Keratinocyte (primary cell): Measurements from ENCODE around the gene DIRAS1. TPM values are rescaled to one million over a fixed set of nuclear protein-coding genes. Genes with fewer than 3 reads are reported as not detected.

Experiments used
- DNase-seq: peaks from one replicate; pipeline ENCODE4 v3.0.0-alpha.2; 2011; ENCODE audit warnings: low read depth, missing footprints, low spot score
- FAIRE-seq: peaks from 2 replicates; lab custom pipeline; 2011; peaks lifted over from hg19 to GRCh38; lab: Jason Lieb, UNC
- H2AFZ ChIP-seq: 2 replicates; pipeline ENCODE4 v1.6.0; 2012; ENCODE audit warnings: low read length, control low read depth, inconsistent platforms; ENCODE audit not compliant: control insufficient read depth
- H3K27ac ChIP-seq: 2 replicates; pipeline ENCODE4 v1.5.1; 2011; ENCODE audit warnings: low read length; ENCODE audit not compliant: control insufficient read depth, insufficient read depth
- H3K27me3 ChIP-seq: 3 replicates; pipeline ENCODE4 v1.6.0; 2011; ENCODE audit warnings: low read length; ENCODE audit not compliant: control insufficient read depth, insufficient read depth; ENCODE audit errors: extremely low read depth
- H3K36me3 ChIP-seq, 2 experiments: 2 replicates in 1 of 2; 3 replicates in 1 of 2; pipeline ENCODE4 v1.5.1; 2011; ENCODE audit warnings: low read length in 2 of 2, mild to moderate bottlenecking in 1 of 2; ENCODE audit not compliant: control insufficient read depth in 2 of 2, insufficient read depth in 2 of 2; ENCODE audit errors: extremely low read depth in 1 of 2
- H3K4me1 ChIP-seq: 3 replicates; pipeline ENCODE4 v1.5.1; 2011; ENCODE audit warnings: low read length; ENCODE audit not compliant: control insufficient read depth, insufficient read depth; ENCODE audit errors: extremely low read depth
- H3K4me2 ChIP-seq: 3 replicates; pipeline ENCODE4 v1.6.0; 2011; ENCODE audit warnings: low read depth, low read length; ENCODE audit not compliant: control insufficient read depth, insufficient read depth; ENCODE audit errors: extremely low read depth
- H3K4me3 ChIP-seq, 3 experiments: fragments of 200-600 bp in 1 of 3; sonication (generic) in 1 of 3; 2 replicates in 2 of 3; 3 replicates in 1 of 3; pipeline ENCODE4 v1.5.1; 2011 to 2016; ENCODE audit warnings: low read length in 3 of 3, mild to moderate bottlenecking in 3 of 3, control low read depth in 2 of 3, inconsistent platforms in 1 of 3, low read depth in 1 of 3, mixed read lengths in 1 of 3, mixed run types in 1 of 3, moderate library complexity in 1 of 3; ENCODE audit not compliant: control insufficient read depth in 2 of 3, insufficient read depth in 2 of 3; ENCODE audit errors: extremely low read depth in 1 of 3
- H3K79me2 ChIP-seq: 2 replicates; pipeline ENCODE4 v1.6.0; 2012; ENCODE audit warnings: low read length; ENCODE audit not compliant: control insufficient read depth, insufficient read depth
- H3K9ac ChIP-seq: 3 replicates; pipeline ENCODE4 v1.6.0; 2011; ENCODE audit warnings: low read length; ENCODE audit not compliant: control insufficient read depth, insufficient read depth; ENCODE audit errors: extremely low read depth
- H3K9me1 ChIP-seq: 3 replicates; pipeline ENCODE4 v1.6.0; 2011; ENCODE audit warnings: low read length; ENCODE audit not compliant: control insufficient read depth, insufficient read depth; ENCODE audit errors: extremely low read depth
- H3K9me3 ChIP-seq: 2 replicates; pipeline ENCODE4 v1.5.1; 2012; ENCODE audit warnings: low read depth, low read length; ENCODE audit not compliant: control insufficient read depth
- H4K20me1 ChIP-seq: 3 replicates; pipeline ENCODE4 v1.6.0; 2011; ENCODE audit warnings: low read length; ENCODE audit not compliant: control insufficient read depth, insufficient read depth; ENCODE audit errors: extremely low read depth
- EZH2 ChIP-seq: IDR thresholded peaks from one replicate; pipeline ENCODE4 v1.6.1; 2012; ENCODE audit warnings: inconsistent platforms, mild to moderate bottlenecking, low read length, moderate library complexity
- dilution Hi-C: fragments of 300-500 bp; cut with MboI; formaldehyde crosslinking; loops from one replicate; pipeline ENCODE4 v1.7.0; 2020; ENCODE audit warnings: low sequenced_read_pairs; ENCODE audit not compliant: extremely low pct_ligation_motif_present
- polyA plus RNA-seq, 5 experiments: library from polyadenylated mRNA; depleted of rRNA in 3 of 5; stranded (reverse) in 3 of 5; stranded (forward) in 1 of 5; unstranded in 1 of 5; fragments of >200 nt; gene quantifications; 1 replicate in 1 of 5; 2 replicates in 3 of 5; 3 replicates in 1 of 5; pipeline versions ENCODE4 v1.2.1 to v1.2.3, GENCODE V29; 2011 to 2012; ENCODE audit warnings: missing spikeins in 2 of 5, low read depth in 1 of 5, low replicate concordance in 1 of 5
- TF ChIP-seq, protein P1 (sequence below), 3 experiments: IDR thresholded peaks in 1 of 3; conservative IDR thresholded peaks in 1 of 3; optimal IDR thresholded peaks in 1 of 3; 2 replicates in 2 of 3; 3 replicates in 1 of 3; pipeline versions ENCODE3 to v1.5.1; 2011; ENCODE audit warnings: low read length in 3 of 3, mild to moderate bottlenecking in 3 of 3, moderate library complexity in 2 of 3, control low read depth in 1 of 3, inconsistent platforms in 1 of 3; ENCODE audit not compliant: insufficient read depth in 2 of 3; ENCODE audit errors: extremely low read depth in 1 of 3

DIRAS1 gene
- polyA plus RNA-seq, 1 donor (not counting 4 experiments of a cell fraction or from before 2014, with no cell fraction given) = 0.10 TPM

DNA sequence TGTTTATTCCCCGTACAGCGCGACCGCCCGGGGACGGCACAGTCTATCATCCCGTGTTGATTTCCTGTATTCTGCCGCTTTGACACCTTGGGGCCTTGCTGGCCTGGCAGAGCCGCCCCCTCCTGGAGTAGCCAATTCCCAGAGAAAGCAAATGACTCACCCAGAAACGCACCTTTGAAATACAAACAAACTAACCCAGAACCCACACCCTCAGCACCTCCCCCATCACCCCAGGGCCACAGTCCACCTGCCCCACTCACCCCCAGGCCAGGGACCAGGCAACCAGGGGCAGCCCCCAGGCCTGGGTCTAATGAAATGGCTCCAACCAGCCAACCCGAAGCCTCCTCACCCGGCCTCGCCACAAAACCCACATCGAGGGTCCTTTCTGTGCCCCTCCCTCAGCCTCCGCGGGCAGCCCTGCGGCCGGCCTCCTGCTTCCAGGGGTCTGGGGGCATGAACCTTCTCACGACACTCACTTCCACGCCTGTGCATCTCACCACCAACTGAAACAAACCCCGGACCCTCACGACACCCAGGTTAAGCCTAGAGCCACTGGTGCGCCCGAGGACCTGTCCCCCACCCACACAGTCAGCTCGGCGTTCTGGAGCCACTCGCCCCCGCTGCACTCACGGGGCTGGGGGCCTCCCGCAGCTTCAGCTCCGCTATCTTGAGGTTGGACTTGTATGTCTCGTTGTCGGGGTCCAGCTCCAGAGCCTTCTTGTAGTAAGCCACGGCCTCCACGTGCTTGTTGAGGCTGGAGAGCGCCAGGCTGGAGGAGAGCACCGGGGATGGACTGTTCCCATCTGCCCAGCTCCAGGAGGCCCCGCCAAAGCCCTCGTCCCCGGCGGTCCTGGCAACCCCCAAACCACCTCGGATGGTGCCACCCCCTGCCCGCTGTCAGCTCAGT lies 41.0 kb upstream of the DIRAS1 start:
- no peak overlapping the region for H3K9ac ChIP-seq
- H3K9me1 ChIP-seq = no peaks in the 10 kb centered on the region
- H3K4me2 ChIP-seq = no peak overlapping the region
- H3K4me3 ChIP-seq = no peak overlapping the region
- H2AFZ ChIP-seq = no peak overlapping the region
- H3K36me3 ChIP-seq = peaks cover 37 to 42% of the 10 kb centered on the region in 2 experiments
- TF ChIP-seq, protein P1, sequence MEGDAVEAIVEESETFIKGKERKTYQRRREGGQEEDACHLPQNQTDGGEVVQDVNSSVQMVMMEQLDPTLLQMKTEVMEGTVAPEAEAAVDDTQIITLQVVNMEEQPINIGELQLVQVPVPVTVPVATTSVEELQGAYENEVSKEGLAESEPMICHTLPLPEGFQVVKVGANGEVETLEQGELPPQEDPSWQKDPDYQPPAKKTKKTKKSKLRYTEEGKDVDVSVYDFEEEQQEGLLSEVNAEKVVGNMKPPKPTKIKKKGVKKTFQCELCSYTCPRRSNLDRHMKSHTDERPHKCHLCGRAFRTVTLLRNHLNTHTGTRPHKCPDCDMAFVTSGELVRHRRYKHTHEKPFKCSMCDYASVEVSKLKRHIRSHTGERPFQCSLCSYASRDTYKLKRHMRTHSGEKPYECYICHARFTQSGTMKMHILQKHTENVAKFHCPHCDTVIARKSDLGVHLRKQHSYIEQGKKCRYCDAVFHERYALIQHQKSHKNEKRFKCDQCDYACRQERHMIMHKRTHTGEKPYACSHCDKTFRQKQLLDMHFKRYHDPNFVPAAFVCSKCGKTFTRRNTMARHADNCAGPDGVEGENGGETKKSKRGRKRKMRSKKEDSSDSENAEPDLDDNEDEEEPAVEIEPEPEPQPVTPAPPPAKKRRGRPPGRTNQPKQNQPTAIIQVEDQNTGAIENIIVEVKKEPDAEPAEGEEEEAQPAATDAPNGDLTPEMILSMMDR (optimal IDR thresholded peaks at IDR 0.05 in 1 of 3, IDR thresholded peaks at IDR 0.05 in 1 of 3, conservative IDR thresholded peaks at IDR 0.05 in 1 of 3; ENCODE audit: extremely low read depth in 1 of 3, insufficient read depth in 2 of 3, low read length in 3 of 3) = no peak
- no peak for TF ChIP-seq EZH2
- FAIRE-seq (no peak), DNase-seq (no peak)
- no peaks in the 10 kb centered on the region for H3K4me1 ChIP-seq
- no peaks in the 10 kb centered on the region for H3K79me2 ChIP-seq
- no peaks in the 10 kb centered on the region for H3K27me3 ChIP-seq
- H3K27ac ChIP-seq = no peak overlapping the region
- H3K9me3 ChIP-seq = no peaks in the 10 kb centered on the region
- H4K20me1 ChIP-seq = peaks cover 3% of the 10 kb centered on the region
- dilution Hi-C loops = no loop called here

DNA sequence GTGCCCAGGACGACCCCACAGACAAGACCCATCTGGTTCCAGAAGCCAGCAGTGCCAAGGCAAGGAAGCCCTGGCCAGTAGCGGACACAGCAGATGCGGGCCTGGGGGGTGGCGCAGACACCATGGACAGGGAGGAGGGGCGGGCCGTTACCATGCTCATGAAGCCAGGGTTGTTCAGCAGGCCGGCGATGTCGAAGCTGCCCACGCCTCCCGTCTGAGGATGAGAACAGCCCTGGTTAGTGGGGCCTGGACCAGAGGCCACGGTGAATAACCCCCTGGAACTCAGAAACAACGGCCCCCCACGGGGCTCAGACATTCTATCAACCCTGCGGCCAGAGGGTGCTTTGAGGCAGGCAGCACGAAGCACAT lies 40.1 kb upstream of the DIRAS1 start:
- Histone ChIP-seq H2AFZ (no peak overlapping the region), H3K9ac (no peak overlapping the region), H3K4me2 (no peak overlapping the region), H3K9me3 (no peaks in the 10 kb centered on the region), H3K36me3 (peaks cover 37 to 38% of the 10 kb centered on the region in 2 experiments), H3K79me2 (no peaks in the 10 kb centered on the region), H3K4me3 (no peak overlapping the region), H3K27ac (no peak overlapping the region), H4K20me1 (peaks cover 3% of the 10 kb centered on the region), H3K9me1 (no peaks in the 10 kb centered on the region), H3K27me3 (no peaks in the 10 kb centered on the region), H3K4me1 (no peaks in the 10 kb centered on the region)
- DNase-seq (no peak), FAIRE-seq (no peak)
- dilution Hi-C loops = no loop called here
- TF ChIP-seq, protein P1 (optimal IDR thresholded peaks at IDR 0.05 in 1 of 3, IDR thresholded peaks at IDR 0.05 in 1 of 3, conservative IDR thresholded peaks at IDR 0.05 in 1 of 3; ENCODE audit: extremely low read depth in 1 of 3, insufficient read depth in 2 of 3, low read length in 3 of 3) = no peak
- TF ChIP-seq EZH2 = no peak
